Subcutaneous abdominal adipose tissue (tissue), 5 donors: ENCODE results near the gene CCDC150.
"Not testable (repeated sequence)": the region's sequence is repeated elsewhere in the genome, so short reads cannot be mapped to it uniquely, and the experiment has no call there.

Experiments used
- H3K27ac ChIP-seq: one replicate; pipeline ENCODE4 v1.7.0; 2013; ENCODE audit warnings: low read depth, mild to moderate bottlenecking, inconsistent platforms, low read length, moderate library complexity
- H3K27me3 ChIP-seq, 5 donors: one replicate each; pipeline ENCODE4 v1.7.0; 2013; ENCODE audit warnings: low read length in 5 of 5, inconsistent platforms in 1 of 5; ENCODE audit not compliant: control insufficient read depth in 5 of 5, insufficient read depth in 4 of 5
- H3K36me3 ChIP-seq, 5 donors: one replicate each; pipeline ENCODE4 v1.7.0; 2013; ENCODE audit warnings: low read length in 5 of 5; ENCODE audit not compliant: control insufficient read depth in 5 of 5, insufficient read depth in 5 of 5
- H3K4me1 ChIP-seq, 5 donors: one replicate each; pipeline ENCODE4 v1.7.0; 2013; ENCODE audit warnings: low read length in 5 of 5, mild to moderate bottlenecking in 3 of 5, moderate library complexity in 1 of 5; ENCODE audit not compliant: control insufficient read depth in 5 of 5, insufficient read depth in 5 of 5
- H3K4me3 ChIP-seq, 5 donors: one replicate each; pipeline ENCODE4 v1.7.0; 2013; ENCODE audit warnings: low read length in 5 of 5, low read depth in 1 of 5
- H3K9ac ChIP-seq, 5 donors: one replicate each; pipeline ENCODE4 v1.7.0; 2013; ENCODE audit warnings: low read length in 5 of 5, mild to moderate bottlenecking in 4 of 5, moderate library complexity in 3 of 5
- H3K9me3 ChIP-seq, 5 donors: one replicate each; pipeline ENCODE4 v1.7.0; 2013; ENCODE audit warnings: low read length in 5 of 5; ENCODE audit not compliant: control insufficient read depth in 5 of 5
- donor health status: healthy.
- donor health status: healthy.
- donor health status: healthy.
- donor health status: healthy.
- donor health status: healthy.

CCDC150 gene

DNA sequence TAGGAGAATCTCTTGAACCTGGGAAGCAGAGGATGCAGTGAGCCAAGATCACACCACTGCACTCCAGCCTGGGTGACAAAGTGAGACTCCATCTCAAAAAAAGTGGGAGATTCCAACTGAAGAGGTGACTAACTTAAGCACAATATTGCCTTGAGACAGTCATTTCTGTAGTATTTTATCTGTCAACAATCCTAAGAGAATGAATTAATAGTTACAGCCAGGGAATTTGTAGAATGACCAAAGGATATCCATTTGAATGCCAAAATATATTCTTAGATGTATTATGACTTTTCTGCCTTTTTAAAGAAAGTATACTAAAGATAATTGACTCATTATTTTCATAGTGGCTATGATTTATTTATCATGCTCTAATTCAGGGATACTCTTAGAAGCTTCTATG is 40.7 kb upstream of the CCDC150 start:
- H3K36me3 ChIP-seq: no peaks in the 10 kb centered on the region
- H3K27ac ChIP-seq: no peak overlapping the region
- H3K9ac ChIP-seq: no peak overlapping the region
- peaks cover 0 to 8% (median 3%) of the 10 kb centered on the region in 5 donors for H3K27me3 ChIP-seq
- H3K4me1 ChIP-seq: peaks cover 0 to under 1% (median 0%) of the 10 kb centered on the region in 5 donors
- no peak overlapping the region for H3K4me3 ChIP-seq
- no peaks in the 10 kb centered on the region for H3K9me3 ChIP-seq

- Histone ChIP-seq H3K4me3 (no peak overlapping the region), H3K27ac (no peak overlapping the region), H3K9ac (no peak overlapping the region), H3K9me3 (no peaks in the 10 kb centered on the region), H3K4me1 (peaks cover 0 to 3% (median 0%) of the 10 kb centered on the region in 5 donors), H3K36me3 (no peaks in the 10 kb centered on the region), H3K27me3 (peaks cover 0 to 3% (median 0%) of the 10 kb centered on the region in 5 donors)
Observed at GRCh38 chr2:196601430-196602306, 37.8 kb upstream of the CCDC150 start.

- Histone ChIP-seq H3K9me3 (no peaks in the 10 kb centered on the region), H3K4me1 (peaks cover 0 to 3% (median 0%) of the 10 kb centered on the region in 5 donors), H3K27me3 (peaks cover 0 to 3% (median 0%) of the 10 kb centered on the region in 5 donors), H3K36me3 (no peaks in the 10 kb centered on the region), H3K9ac (no peak overlapping the region), H3K4me3 (no peak overlapping the region), H3K27ac (no peak overlapping the region)
Observed at GRCh38 chr2:196604196-196604595, 35.3 kb upstream of the CCDC150 start.

- H3K4me1 ChIP-seq: peaks cover 0 to 3% (median 0%) of the 10 kb centered on the region in 5 donors
- H3K4me3 ChIP-seq: no peak overlapping the region
- H3K9ac ChIP-seq: no peak overlapping the region
- H3K27me3 ChIP-seq: no peaks in the 10 kb centered on the region
- no peaks in the 10 kb centered on the region for H3K36me3 ChIP-seq
- H3K9me3 ChIP-seq: no peaks in the 10 kb centered on the region
- H3K27ac ChIP-seq: no peak overlapping the region
Observed at GRCh38 chr2:196606516-196606915, 33.0 kb upstream of the CCDC150 start.

DNA sequence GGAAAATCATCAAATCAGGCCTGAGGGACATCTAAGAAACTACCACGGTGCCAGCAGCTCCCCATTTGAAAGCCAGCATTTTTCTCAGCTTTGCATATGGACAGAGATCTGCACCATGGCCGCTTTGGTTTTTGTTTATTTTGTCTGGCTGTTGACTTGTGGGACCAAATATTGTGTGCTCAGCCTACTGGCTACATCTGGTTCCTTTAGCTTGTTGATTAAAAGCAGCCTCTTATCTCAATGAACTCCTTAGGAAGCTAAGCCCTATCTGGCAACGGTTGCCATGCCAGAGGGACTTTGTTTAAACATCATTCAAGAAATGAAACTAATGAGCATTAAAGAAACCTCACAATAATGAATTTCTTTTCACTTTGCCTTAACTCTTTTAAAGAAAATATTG is 32.4 kb upstream of the CCDC150 start:
- H3K4me1 ChIP-seq: peaks cover 0 to 3% (median 0%) of the 10 kb centered on the region in 5 donors
- H3K36me3 ChIP-seq: no peaks in the 10 kb centered on the region
- H3K9ac ChIP-seq: no peak overlapping the region
- H3K9me3 ChIP-seq: no peaks in the 10 kb centered on the region
- H3K4me3 ChIP-seq: no peak overlapping the region
- H3K27ac ChIP-seq: no peak overlapping the region
- H3K27me3 ChIP-seq: no peaks in the 10 kb centered on the region

GRCh38 chr2:196607896-196608295 is 31.6 kb upstream of the CCDC150 start:
- H3K27ac ChIP-seq, H3K4me3 ChIP-seq, H3K9ac ChIP-seq, H3K4me1 ChIP-seq, H3K9me3 ChIP-seq, H3K27me3 ChIP-seq, H3K36me3 ChIP-seq: not testable (repeated sequence)

DNA sequence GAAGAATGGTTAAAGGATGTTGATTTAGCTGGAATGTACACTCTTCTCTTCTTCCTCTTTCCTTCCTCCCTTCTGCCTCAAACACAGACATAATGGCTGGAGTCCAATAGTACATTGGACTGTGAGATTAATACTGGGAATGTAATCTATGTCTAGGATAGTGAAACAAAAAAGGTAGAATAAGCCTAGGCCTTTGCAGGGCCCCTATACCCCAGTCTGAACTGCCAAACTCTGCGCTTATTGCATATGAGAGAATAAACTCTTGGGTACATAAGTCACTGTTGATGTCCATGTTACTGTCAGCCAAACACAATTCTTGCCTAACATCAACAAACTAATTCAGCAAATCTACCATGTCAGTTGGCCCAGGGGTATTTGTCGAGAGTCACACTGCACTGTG is 29.7 kb upstream of the CCDC150 start:
- no peaks in the 10 kb centered on the region for H3K9me3 ChIP-seq
- H3K36me3 ChIP-seq: no peaks in the 10 kb centered on the region
- H3K9ac ChIP-seq: no peak overlapping the region
- no peak overlapping the region for H3K27ac ChIP-seq
- no peaks in the 10 kb centered on the region for H3K27me3 ChIP-seq
- peaks cover 0 to 3% (median 0%) of the 10 kb centered on the region in 5 donors for H3K4me1 ChIP-seq
- no peak overlapping the region for H3K4me3 ChIP-seq

DNA sequence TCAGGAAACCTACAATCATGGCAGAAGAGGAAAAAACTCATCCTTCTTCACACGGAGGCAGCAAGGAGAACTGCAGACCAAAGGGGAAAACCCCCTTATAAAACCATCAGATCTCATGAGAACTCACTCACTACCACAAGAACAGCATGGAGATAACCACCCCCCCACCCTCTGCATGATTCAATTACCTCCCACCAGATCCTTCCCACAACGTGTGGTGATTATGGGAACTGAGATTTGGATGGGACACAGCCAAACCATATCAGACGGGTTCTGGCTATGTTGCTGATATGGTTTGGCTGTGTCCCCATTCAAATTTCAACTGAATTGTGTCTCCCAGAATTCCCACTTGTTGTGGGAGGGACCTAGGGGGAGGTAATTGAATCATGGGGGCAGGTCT is 28.7 kb upstream of the CCDC150 start:
- Histone ChIP-seq H3K4me3 (no peak overlapping the region), H3K9ac (no peak overlapping the region), H3K36me3 (no peaks in the 10 kb centered on the region), H3K27me3 (no peaks in the 10 kb centered on the region), H3K27ac (no peak overlapping the region), H3K9me3 (no peaks in the 10 kb centered on the region), H3K4me1 (peaks cover 0 to 3% (median 0%) of the 10 kb centered on the region in 5 donors)

DNA sequence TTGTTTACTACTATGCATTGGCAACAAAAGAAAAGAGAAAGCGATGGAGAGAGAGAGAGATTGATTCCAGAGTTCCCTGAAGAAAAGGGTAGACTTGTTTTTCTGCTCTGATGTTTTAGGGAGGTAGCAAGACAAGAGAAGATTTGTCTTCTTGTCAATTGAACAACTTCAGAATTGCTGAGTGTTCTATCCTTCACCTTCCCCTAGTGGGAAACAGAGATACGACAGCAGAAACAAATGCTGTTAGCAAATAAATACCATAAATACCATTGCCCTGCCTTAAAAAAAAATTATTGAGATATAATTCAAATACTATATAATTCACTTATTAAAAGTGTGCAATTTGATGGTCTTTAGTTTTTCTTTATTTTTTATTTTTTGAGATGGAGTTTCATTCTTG is 26.2 kb upstream of the CCDC150 start:
- H3K9me3 ChIP-seq: no peaks in the 10 kb centered on the region
- H3K27me3 ChIP-seq: no peaks in the 10 kb centered on the region
- no peaks in the 10 kb centered on the region for H3K4me1 ChIP-seq
- no peak overlapping the region for H3K27ac ChIP-seq
- no peak overlapping the region for H3K4me3 ChIP-seq
- H3K36me3 ChIP-seq: no peaks in the 10 kb centered on the region
- H3K9ac ChIP-seq: no peak overlapping the region

- Histone ChIP-seq H3K4me3 (no peak overlapping the region), H3K36me3 (no peaks in the 10 kb centered on the region), H3K27me3 (no peaks in the 10 kb centered on the region), H3K4me1 (no peaks in the 10 kb centered on the region), H3K9ac (no peak overlapping the region), H3K27ac (no peak overlapping the region), H3K9me3 (no peaks in the 10 kb centered on the region)
Observed at GRCh38 chr2:196617430-196617829, 22.1 kb upstream of the CCDC150 start.
